Measurements from ENCODE around the gene SLC25A51.
"Not testable (repeated sequence)": the region's sequence is repeated elsewhere in the genome, so short reads cannot be mapped to it uniquely, and the experiment has no call there.

SLC25A51 gene

DNA sequence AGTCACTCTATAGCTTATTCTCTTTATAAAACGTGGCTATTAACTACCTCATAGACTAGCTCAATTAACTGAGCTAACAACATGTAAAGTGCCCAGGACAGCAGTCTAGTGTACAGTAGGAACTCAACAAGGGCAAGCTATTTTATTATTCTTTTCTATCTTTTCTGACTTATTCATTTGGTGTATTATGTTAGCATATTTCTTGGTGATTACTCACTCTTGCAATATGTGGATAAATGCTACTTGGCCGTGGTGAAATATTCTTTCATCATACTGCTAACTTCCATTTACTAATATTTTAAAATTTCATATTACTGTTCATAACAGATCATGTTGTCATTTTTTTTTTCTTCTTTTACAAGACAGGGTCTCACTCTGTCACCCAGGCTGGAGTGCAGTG is 4.9 kb downstream of the SLC25A51 start:
- DNase-seq = no peak

DNA sequence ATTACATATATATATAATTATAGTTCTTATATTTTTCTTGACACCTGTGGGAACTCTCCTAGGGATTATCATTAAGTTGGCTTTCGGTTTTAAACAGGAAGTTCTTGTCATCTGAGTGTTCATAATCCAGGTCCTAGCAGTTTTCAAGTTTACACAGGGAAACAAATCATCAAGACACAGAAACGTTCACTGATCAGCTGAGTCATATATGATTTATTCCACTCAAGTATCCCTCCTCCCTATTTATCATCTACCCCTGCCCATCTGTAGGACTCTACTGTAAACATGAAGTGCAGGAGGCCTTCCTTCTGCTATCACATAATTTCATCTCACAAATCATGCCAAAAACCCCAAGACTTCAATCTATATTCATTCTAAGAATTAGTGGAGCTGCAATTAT is 6.3 kb downstream of the SLC25A51 start:
- DNase-seq = no peak

DNA sequence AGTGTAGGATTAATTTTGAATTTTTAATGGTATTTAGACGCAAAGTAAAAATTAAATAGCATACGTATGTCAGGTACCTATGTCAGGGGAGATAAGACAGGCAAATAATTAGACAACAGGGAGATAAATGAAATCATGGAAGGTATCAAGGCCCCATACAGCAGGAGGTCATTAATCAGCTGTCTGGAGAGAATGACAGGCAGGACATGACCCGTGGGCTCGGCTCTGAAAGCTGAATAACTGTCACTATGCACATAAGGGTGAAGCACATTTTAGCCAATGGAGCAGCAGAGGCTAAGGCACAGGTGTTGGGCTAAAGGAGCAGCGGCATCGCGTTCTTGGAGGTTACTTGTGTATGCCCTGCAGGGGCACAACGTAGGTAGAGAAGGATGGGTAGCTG is 11.9 kb downstream of the SLC25A51 start:
- no peak for DNase-seq

DNA sequence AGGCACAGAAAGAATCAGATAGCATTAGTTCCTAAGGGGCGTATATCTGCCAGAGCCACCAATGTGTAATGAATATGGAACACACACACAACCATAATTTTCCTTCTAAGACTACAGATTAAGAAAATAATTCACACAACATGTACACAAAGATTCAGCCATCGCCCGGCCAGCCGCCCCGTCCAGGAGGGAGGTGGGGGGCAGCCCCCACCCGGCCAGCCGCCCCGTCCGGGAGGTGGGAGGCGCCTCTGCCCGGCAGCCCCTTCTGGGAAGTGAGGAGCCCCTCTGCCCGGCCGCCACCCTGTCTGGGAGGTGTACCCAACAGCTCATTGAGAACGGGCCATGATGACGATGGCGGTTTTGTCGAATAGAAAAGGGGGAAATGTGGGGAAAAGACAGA is 12.9 kb downstream of the SLC25A51 start:
- DNase-seq = not testable (repeated sequence)

DNA sequence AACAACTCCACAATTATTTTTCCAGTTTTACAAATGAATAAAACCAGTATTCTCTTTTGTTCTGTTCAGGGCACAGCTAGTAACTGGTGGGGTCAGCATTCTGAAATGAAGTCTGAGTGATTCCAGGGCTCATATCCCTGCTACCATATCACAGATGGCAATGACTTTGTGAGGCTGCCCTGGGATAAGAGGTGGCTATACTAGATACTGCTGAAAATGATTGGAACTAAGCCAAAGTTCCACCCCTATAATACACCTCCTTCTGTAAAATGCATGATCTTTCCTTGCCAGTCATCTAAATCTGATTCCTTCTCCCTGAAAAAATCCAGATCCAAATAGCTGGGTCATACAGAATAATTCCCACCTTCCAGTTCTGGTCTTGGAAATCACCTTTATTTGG is 14.4 kb downstream of the SLC25A51 start:
- no peak for DNase-seq

DNA sequence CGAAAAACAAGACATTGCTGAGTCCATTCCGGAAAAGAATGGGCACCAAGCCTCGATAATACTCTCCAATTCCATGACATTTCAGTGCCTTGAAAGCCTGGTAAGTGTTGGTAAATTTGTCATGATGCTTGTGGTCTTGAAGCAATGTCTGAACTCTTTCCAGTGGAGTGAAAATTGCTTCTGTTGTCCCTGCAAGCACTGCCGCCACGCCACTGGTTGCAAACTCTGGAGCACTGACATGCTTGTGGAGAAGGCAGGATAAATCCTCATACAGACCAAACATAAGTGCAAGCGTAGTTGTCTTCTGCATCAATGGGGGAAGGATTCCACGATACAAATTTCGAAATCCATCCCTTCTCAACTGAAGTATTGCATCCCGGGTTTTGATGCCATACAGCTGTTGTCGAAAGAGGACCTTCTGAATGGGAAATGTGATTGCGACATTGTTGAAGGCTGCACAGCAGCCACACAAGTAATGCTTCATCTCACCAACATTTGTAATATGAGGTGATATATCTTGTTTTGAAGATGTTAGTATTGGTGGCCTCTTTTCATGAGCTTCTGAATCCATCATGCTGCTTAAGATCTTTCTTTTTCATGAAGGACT is 15.8 kb downstream of the SLC25A51 start:
- DNase-seq = not testable (repeated sequence)

DNA sequence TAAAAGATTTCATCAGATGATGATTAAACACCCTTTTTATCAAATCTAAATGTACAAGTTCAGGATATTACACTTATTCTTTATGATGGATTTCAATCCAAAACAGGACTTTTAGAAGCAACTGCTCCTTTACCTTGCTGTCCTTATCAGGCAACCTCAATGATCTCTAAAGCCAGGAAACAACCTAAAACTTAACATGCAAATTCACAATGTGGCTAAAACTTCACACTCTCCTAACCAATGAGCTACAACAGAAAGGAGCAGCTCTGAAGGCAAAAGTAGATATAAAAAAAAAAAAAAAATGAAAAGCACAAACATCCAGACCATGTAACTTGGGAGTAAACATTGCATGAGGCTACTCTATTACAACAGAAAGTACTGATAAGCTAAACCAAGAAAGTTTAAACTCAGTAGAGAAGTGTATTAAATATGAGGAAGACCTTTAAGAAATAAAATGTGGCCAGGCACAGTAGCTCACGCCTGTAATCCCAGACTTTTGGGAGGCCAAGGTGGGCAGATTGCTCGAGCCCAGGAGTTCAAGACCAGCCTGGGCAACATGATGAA is 22.9 kb downstream of the SLC25A51 start:
- DNase-seq = no peak

DNA sequence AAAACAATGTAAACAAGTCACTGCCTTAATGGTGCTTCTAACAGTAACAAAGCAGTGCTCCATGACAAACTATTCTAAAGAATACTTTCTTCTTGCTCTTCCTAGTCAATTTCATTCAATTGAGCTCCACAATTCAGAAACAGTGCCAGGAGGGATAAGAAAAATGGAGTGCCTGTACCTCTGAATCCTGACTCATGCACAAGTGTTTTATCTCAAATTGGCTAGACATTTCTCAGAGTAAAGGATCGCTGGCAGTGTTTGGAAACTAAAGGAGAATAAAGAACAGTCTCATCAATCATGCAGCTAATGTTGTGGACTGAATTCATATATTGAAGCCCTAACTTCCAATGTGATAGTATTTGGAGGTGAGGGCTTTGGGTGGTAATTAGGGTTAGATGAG is 27.6 kb downstream of the SLC25A51 start:
- DNase-seq = no peak

DNA sequence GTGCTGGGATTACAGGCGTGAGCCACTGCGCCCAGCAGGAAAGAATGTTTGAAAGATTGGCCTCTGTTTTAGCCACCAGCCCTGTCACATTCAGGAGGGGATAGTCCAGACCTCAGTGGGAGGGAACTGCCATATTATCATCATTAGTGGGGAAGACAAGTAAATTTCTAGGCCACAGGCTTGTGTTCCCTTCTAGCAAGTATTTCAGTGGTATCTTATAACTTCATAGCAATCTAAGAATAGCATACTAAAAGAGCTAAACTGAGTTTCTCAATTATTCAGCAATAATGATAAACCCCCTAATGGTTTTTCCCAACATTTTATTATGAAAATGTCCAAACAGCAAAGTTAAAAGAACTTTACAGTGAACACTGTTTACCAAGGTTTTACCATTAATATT is 30.0 kb downstream of the SLC25A51 start:
- DNase-seq = no peak

DNA sequence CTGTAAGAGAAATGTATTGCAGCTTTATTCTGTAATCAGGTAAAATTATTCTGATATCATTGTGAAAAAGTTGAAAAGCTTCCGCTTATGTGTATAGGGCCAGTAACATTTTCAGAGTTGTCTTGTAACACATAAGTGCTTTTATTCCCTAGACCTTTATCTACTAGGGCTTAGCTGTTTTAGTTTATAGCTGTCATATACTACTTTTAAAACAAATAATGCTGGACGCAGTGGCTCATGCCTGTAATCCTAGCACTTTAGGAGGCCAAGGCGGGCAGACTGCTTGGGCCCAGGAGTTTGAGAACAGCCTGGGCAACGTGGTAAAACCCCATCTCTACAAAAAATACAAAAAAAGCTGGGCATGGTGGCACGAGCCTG is 33.1 kb downstream of the SLC25A51 start:
- DNase-seq = no peak

DNA sequence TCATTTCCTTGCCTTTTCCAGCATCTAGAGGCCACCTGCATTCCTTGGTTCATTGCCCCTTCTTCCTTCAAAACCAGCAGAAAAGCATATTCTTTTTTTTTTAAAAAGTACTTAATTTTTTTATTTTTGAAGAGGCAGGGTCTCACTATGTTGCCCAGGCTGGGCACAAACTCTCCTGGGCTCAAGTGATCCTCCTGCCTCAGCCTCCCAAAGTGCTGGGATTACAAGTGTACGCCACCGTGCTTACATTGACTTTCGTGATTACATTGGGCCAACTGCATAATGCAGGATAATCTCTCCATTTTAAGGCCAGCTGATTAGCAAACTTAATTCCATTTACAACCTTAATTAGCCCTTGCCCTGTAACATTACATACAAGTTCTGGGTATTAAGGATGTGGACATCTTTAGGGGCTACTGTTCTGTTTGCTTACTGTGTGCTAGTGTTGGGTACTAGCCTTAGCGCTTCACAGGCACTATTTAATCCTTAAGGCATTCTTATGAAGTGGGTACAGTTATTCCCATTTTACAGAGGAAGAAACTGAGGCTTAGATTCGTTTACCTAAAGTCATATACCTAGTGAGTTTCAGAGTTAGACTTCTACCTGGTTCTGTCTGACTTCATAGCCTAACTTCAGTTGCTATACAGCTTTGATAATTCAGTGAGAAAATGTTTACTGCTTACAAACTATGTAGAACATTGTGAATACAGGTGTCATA is 33.7 kb downstream of the SLC25A51 start:
- DNase-seq = no peak

DNA sequence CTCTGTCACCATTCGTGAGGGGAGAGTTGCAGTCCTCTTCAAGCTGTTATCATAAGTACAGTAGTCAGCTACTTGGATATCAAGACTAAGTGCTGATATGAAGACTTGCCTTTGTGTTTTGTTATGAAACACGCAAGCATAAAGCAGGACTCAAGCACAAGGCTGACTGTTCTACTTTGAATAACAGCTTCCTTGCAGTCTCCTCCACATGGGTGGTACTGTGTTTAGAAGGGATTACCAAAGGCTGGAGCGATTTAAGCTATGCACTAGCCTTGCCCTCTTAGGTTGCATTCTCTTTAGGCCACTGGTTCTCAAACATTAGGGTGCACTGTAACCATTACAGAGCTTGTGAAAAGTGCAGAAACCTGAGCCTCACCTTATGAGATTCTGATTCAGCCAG is 41.4 kb downstream of the SLC25A51 start:
- no peak for DNase-seq

DNA sequence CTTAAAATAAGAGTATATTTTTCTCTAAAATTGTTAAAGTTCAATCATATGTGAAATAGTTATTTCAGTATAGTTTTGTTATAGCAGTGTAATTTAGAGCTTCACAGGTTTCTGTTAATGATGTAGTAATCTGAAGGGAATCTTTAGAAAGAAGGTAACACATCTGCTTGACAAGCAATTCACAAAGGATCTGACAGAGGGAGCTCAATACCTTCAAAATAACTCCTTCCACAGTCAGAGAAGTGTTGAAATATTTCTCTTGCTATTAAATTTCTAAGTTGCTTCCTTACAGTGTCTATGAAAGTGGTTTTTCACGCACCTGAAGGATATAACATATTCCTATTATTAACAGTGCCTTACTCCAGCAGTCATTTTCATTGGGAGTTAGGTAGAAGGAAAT is 44.9 kb downstream of the SLC25A51 start:
- no peak for DNase-seq

DNA sequence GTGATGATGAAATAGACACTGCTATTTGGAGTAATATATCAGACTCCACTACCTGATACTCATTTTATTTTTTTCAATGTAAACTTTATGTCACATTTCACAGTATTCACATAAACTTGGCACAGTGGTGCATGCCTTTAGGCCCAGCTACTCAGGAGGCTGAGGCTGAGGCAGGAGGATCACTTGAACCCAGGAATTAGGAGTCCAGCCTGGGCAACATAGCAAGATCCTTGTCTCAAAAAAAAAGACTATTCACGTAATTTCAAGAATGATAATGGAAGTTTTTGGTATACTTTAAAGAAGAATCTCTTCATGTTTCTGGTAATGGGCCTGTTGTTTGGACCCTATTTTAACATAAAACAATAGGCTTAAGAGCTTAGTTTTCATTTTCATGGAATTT is 47.4 kb downstream of the SLC25A51 start:
- no peak for DNase-seq

DNA sequence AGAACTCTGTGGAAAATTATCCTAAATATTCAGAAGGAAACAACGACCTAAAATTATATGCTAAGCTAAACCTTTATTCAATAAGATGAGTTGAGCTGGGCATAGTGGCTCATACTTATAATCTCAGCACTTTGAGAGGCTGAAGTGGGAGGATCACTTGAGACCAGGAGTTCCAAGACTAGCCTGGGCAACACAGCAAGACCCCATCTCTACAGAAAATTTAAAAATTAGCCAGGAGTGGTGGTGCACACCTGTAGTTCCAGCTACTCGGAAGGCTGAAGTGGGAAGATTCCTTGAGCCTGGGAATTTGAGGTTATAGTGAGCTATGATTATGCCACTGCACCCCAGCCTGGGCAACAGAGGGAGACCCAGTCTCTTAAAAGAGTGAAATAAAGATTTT is 51.7 kb downstream of the SLC25A51 start:
- DNase-seq = no peak

DNA sequence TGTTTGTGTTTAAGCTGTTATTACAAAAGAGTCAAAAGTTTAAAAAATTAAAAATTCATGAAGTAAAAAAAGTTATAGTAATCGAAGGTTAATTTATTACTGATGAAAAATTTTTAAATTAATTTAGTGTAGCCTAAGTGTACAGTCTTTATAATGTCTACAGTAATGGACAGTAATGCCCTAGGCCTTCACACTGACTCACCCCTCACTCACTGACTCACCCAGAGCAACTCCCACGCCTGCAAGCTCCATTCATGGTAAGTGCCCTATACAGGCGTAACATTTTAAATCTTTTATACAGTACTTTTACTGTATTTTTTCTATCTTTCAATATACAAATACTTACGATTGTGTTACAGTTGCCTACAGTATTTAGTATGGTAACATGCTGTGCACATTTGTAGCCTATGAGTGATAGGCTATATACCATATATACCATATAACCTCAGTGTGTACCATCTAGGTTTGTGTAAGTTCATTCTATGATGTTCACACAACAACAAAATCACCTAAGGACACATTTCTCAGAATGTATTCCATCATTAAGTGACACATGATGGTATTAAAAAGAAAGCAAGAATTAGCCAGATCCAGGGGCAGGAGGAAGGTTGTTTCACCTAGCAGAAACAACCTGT is 63.2 kb downstream of the SLC25A51 start:
- DNase-seq = no peak

DNA sequence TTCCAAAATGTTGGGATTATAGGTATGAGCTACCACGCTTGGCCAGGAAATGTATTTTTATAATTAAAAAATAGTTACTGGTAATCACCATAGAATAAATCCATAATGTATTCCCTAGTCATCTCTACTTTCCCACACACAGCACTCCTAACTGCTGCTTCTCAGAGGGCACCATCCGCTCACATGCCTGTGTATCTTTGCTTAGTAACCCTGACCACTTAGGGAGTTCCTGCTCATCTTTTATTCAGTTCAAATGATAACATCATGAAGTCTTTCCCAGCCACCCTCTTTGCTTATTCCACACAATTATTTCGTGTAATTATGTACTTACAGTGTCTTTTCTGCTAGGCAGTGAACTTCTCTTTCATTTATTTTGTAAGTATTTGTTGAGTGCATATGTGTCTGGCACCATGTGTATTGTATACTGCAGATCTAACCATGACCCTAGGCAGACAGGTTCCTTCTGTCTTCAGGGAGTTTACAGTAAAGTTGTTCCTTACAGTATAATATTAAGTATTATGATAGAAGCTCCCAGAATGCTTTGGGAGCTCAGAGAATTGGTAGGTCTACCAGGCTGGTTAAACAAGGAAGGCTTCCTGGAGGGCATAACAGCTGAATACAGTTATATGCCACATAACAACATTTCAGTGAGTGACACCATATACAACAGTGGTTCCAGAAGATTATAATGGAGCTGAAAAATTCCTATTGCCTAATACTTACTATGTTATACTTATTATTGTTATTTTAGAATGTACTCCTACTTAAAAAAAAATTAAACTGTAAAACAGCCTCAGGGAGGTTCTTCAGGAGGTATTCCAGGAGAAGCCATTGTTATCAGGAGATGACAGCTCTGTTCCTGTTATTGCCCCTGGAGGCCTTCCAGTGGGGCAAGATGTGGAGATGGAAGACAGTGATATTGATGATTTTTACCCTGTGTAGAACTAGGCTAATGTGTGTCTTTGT is 64.1 kb downstream of the SLC25A51 start:
- no peak for DNase-seq

Measured in NCI-H748 treated with DMSO at 0.1 percent for 48 hours (cell line).